HEK293 (cell line): Measurements from ENCODE around the gene SUPT4H1.

Experiments used
- CTCF ChIA-PET: fragments of 350-600 bp; formaldehyde crosslinking; extraction: SDS; loops from one replicate; lab custom pipeline; 2021; ENCODE audit warnings: antibody characterized with exemption; lab: Yijun Ruan, JAX
- POLR2A ChIA-PET: fragments of 300-600 bp; formaldehyde crosslinking; extraction: SDS; loops from one replicate; lab custom pipeline; 2020; ENCODE audit warnings: antibody characterized with exemption, inconsistent platforms; lab: Yijun Ruan, JAX
- H3K27ac ChIP-seq: fragments of 200-500 bp; sonication (Bioruptor generic); 2 replicates; pipeline ENCODE4 v1.5.1; 2014; ENCODE audit warnings: low read depth, low read length, control low read depth, inconsistent platforms; ENCODE audit errors: extremely low read depth
- H3K36me3 ChIP-seq, 2 experiments: fragments of 200-500 bp in 1 of 2; sonication (Bioruptor generic) in 1 of 2; 1 replicate in 1 of 2; 2 replicates in 1 of 2; pipeline ENCODE4 v1.5.1; 2014 to 2017; ENCODE audit warnings: inconsistent platforms in 2 of 2, low read length in 2 of 2; ENCODE audit not compliant: control insufficient read depth in 2 of 2, insufficient read depth in 1 of 2
- H3K4me1 ChIP-seq: fragments of 200-500 bp; sonication (Bioruptor generic); 2 replicates; pipeline ENCODE4 v1.5.1; 2014; ENCODE audit warnings: mild to moderate bottlenecking, low read length, inconsistent platforms; ENCODE audit not compliant: control insufficient read depth, insufficient read depth
- H3K4me3 ChIP-seq: 2 replicates; pipeline ENCODE4 v1.5.1; 2011; ENCODE audit warnings: low read depth, mild to moderate bottlenecking, control low read depth, low read length, moderate library complexity
- H3K9me3 ChIP-seq: fragments of 200-500 bp; sonication (Bioruptor generic); 2 replicates; pipeline ENCODE4 v1.5.1; 2014; ENCODE audit warnings: low read depth, low read length, inconsistent platforms; ENCODE audit not compliant: control insufficient read depth, insufficient read depth
- BCL6B ChIP-seq: fragments of 450-650 bp; formaldehyde crosslinking; IDR thresholded peaks from 2 replicates; pipeline ENCODE4 v1.5.1; 2017; ENCODE audit warnings: missing biosample characterization, missing genetic modification characterization
- GFI1B ChIP-seq: fragments of 450-650 bp; formaldehyde crosslinking; IDR thresholded peaks from 2 replicates; pipeline ENCODE4 v1.5.1; 2016; ENCODE audit warnings: missing biosample characterization, missing genetic modification characterization
- HIC1 ChIP-seq: fragments of 450-650 bp; formaldehyde crosslinking; IDR thresholded peaks from 2 replicates; pipeline ENCODE4 v1.5.1; 2016; ENCODE audit warnings: missing biosample characterization, missing genetic modification characterization
- SALL2 ChIP-seq: fragments of 450-650 bp; formaldehyde crosslinking; IDR thresholded peaks from 2 replicates; pipeline ENCODE4 v1.5.0; 2017; ENCODE audit warnings: missing biosample characterization, mild to moderate bottlenecking, missing genetic modification characterization, borderline replicate concordance
- SCRT2 ChIP-seq: fragments of 450-650 bp; formaldehyde crosslinking; IDR thresholded peaks from 2 replicates; pipeline ENCODE4 v1.5.1; 2016; ENCODE audit warnings: missing biosample characterization, missing genetic modification characterization
- ZFHX2 ChIP-seq: fragments of 450-650 bp; formaldehyde crosslinking; conservative IDR thresholded peaks from 2 replicates; pipeline ENCODE4 v1.5.1; 2016; ENCODE audit warnings: missing biosample characterization, missing genetic modification characterization
- ZFP37 ChIP-seq: fragments of 450-650 bp; formaldehyde crosslinking; IDR thresholded peaks from 2 replicates; pipeline ENCODE4 v1.5.1; 2016; ENCODE audit warnings: missing biosample characterization, missing genetic modification characterization
- ZNF148 ChIP-seq: fragments of 450-650 bp; formaldehyde crosslinking; IDR thresholded peaks from 2 replicates; pipeline ENCODE4 v1.5.0; 2017; ENCODE audit warnings: missing biosample characterization, missing genetic modification characterization, borderline replicate concordance
- ZNF184 ChIP-seq: fragments of 450-650 bp; IDR thresholded peaks from 2 replicates; pipeline ENCODE4 v1.5.1; 2018; ENCODE audit warnings: missing biosample characterization, mild to moderate bottlenecking, missing genetic modification characterization
- ZNF302 ChIP-seq: fragments of 450-650 bp; formaldehyde crosslinking; IDR thresholded peaks from 2 replicates; pipeline ENCODE4 v1.5.1; 2016; ENCODE audit warnings: missing biosample characterization, missing genetic modification characterization, low read depth
- ZNF394 ChIP-seq: fragments of 450-650 bp; formaldehyde crosslinking; IDR thresholded peaks from 2 replicates; pipeline ENCODE4 v1.5.1; 2016; ENCODE audit warnings: missing biosample characterization, missing genetic modification characterization, mild to moderate bottlenecking, moderate library complexity, borderline replicate concordance
- ZNF416 ChIP-seq: fragments of 450-650 bp; formaldehyde crosslinking; IDR thresholded peaks from 2 replicates; pipeline ENCODE4 v1.5.1; 2016; ENCODE audit warnings: missing biosample characterization, missing genetic modification characterization
- ZNF521 ChIP-seq: fragments of 450-650 bp; formaldehyde crosslinking; IDR thresholded peaks from 2 replicates; pipeline ENCODE4 v1.5.1; 2017; ENCODE audit warnings: missing biosample characterization, mild to moderate bottlenecking, missing genetic modification characterization
- ZNF529 ChIP-seq: fragments of 450-650 bp; formaldehyde crosslinking; IDR thresholded peaks from 2 replicates; pipeline ENCODE4 v1.5.1; 2017; ENCODE audit warnings: missing genetic modification characterization, missing biosample characterization; ENCODE audit not compliant: insufficient replicate concordance
- ZNF654 ChIP-seq: fragments of 450-650 bp; formaldehyde crosslinking; IDR thresholded peaks from 2 replicates; pipeline ENCODE4 v1.5.1; 2016; ENCODE audit warnings: low read depth, missing biosample characterization, missing genetic modification characterization
- TF ChIP-seq, protein P1 (sequence below): fragments of 450-650 bp; formaldehyde crosslinking; IDR thresholded peaks from 2 replicates; pipeline ENCODE4 v1.5.1; 2016; ENCODE audit warnings: missing biosample characterization, missing genetic modification characterization
- TF ChIP-seq, protein P2 (sequence below): fragments of 450-650 bp; formaldehyde crosslinking; IDR thresholded peaks from 2 replicates; pipeline ENCODE4 v1.5.1; 2017; ENCODE audit warnings: missing biosample characterization, missing genetic modification characterization
- TF ChIP-seq, protein P3 (sequence below): fragments of 450-650 bp; IDR thresholded peaks from 2 replicates; pipeline ENCODE4 v1.5.1; 2018; ENCODE audit warnings: missing biosample characterization, missing genetic modification characterization

The SUPT4H1 gene

DNA sequence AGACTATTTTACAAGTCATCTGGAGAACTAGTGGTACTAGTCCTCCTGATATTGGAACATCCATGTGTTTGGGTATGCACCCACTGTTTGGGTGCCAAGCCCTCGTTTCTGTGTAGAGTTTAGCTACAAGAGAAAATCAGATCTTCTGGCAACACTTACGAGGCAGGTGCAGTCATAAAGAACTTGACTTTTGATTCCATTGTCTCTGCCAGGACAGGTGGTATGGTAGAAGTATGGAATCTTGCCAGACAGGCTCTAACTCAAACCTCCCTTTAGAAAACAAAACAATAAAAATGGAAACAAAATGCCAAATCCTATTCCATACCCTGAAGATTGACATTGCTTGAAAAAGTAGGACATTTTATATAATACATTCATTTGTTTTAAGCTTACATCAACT is 49.3 kb upstream of the SUPT4H1 start:
- Histone ChIP-seq H3K27ac (no peak overlapping the region), H3K4me3 (no peak overlapping the region), H3K4me1 (peaks cover 39% of the 10 kb centered on the region), H3K9me3 (no peaks in the 10 kb centered on the region), H3K36me3 (no peaks in the 10 kb centered on the region)
- TF ChIP-seq HIC1 (no peak), ZNF148 (tag by site-specific recombination) (no peak), ZNF529 (tag by site-specific recombination) (no peak), ZNF416 (tag by site-specific recombination) (no peak), GFI1B (tag by site-specific recombination) (no peak), ZNF184 (tag by site-specific recombination) (no peak), ZFP37 (tag by site-specific recombination) (no peak), BCL6B (tag by site-specific recombination) (no peak), ZNF302 (tag by site-specific recombination) (no peak), ZNF521 (tag by site-specific recombination) (no peak), ZNF394 (tag by site-specific recombination) (no peak), ZFHX2 (tag by site-specific recombination) (no peak)
- TF ChIP-seq, protein P1, sequence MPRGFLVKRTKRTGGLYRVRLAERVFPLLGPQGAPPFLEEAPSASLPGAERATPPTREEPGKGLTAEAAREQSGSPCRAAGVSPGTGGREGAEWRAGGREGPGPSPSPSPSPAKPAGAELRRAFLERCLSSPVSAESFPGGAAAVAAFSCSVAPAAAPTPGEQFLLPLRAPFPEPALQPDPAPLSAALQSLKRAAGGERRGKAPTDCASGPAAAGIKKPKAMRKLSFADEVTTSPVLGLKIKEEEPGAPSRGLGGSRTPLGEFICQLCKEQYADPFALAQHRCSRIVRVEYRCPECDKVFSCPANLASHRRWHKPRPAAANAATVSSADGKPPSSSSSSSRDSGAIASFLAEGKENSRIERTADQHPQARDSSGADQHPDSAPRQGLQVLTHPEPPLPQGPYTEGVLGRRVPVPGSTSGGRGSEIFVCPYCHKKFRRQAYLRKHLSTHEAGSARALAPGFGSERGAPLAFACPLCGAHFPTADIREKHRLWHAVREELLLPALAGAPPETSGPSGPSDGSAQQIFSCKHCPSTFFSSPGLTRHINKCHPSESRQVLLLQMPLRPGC (tag by site-specific recombination): no peak
- TF ChIP-seq, protein P2, sequence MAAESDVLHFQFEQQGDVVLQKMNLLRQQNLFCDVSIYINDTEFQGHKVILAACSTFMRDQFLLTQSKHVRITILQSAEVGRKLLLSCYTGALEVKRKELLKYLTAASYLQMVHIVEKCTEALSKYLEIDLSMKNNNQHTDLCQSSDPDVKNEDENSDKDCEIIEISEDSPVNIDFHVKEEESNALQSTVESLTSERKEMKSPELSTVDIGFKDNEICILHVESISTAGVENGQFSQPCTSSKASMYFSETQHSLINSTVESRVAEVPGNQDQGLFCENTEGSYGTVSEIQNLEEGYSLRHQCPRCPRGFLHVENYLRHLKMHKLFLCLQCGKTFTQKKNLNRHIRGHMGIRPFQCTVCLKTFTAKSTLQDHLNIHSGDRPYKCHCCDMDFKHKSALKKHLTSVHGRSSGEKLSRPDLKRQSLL (tag by site-specific recombination): no peak
- POLR2A ChIA-PET: no interaction called here
- CTCF ChIA-PET: interaction anchor here (0.7 kb wide), 1 partner anchor 15 kb away, joined by 3 read pairs; no protein-coding TSS in a partner anchor

GRCh38 chr17:58400826-58401225 is 48.8 kb upstream of the SUPT4H1 start:
- Histone ChIP-seq H3K4me3 (no peak overlapping the region), H3K36me3 (no peaks in the 10 kb centered on the region), H3K27ac (no peak overlapping the region), H3K4me1 (peaks cover 34% of the 10 kb centered on the region), H3K9me3 (no peaks in the 10 kb centered on the region)
- CTCF ChIA-PET: interaction anchor here (1.1 kb wide), 1 partner anchor 83 kb away, joined by 3 read pairs; no protein-coding TSS in a partner anchor
- TF ChIP-seq ZNF654 (tag by site-specific recombination) (no peak), SALL2 (no peak), SCRT2 (tag by site-specific recombination) (peak; percentile 92)
- TF ChIP-seq, protein P3, sequence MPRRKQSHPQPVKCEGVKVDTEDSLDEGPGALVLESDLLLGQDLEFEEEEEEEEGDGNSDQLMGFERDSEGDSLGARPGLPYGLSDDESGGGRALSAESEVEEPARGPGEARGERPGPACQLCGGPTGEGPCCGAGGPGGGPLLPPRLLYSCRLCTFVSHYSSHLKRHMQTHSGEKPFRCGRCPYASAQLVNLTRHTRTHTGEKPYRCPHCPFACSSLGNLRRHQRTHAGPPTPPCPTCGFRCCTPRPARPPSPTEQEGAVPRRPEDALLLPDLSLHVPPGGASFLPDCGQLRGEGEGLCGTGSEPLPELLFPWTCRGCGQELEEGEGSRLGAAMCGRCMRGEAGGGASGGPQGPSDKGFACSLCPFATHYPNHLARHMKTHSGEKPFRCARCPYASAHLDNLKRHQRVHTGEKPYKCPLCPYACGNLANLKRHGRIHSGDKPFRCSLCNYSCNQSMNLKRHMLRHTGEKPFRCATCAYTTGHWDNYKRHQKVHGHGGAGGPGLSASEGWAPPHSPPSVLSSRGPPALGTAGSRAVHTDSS (tag by site-specific recombination): no peak
- POLR2A ChIA-PET: no interaction called here
